ENCODE results near the gene CARHSP1. TPM values are rescaled to one million over a fixed set of nuclear protein-coding genes. Genes with fewer than 3 reads are reported as not detected.
"Not testable (repeated sequence)": the region's sequence is repeated elsewhere in the genome, so short reads cannot be mapped to it uniquely, and the experiment has no call there.

CARHSP1 gene
- total RNA-seq, 1 donor from 2014 or later, result 70.2 TPM

- TF ChIP-seq, protein P1, sequence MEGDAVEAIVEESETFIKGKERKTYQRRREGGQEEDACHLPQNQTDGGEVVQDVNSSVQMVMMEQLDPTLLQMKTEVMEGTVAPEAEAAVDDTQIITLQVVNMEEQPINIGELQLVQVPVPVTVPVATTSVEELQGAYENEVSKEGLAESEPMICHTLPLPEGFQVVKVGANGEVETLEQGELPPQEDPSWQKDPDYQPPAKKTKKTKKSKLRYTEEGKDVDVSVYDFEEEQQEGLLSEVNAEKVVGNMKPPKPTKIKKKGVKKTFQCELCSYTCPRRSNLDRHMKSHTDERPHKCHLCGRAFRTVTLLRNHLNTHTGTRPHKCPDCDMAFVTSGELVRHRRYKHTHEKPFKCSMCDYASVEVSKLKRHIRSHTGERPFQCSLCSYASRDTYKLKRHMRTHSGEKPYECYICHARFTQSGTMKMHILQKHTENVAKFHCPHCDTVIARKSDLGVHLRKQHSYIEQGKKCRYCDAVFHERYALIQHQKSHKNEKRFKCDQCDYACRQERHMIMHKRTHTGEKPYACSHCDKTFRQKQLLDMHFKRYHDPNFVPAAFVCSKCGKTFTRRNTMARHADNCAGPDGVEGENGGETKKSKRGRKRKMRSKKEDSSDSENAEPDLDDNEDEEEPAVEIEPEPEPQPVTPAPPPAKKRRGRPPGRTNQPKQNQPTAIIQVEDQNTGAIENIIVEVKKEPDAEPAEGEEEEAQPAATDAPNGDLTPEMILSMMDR (IDR thresholded peaks at IDR 0.05), result no peak
- no peaks in the 10 kb centered on the region for H3K9me3 Mint-ChIP-seq (ENCODE audit: unreplicated experiment)
- DNase-seq (ENCODE audit: extremely low spot score, unreplicated experiment), result no peak
- no peaks in the 10 kb centered on the region for H3K36me3 Mint-ChIP-seq (ENCODE audit: unreplicated experiment)
- no peaks in the 10 kb centered on the region for H3K27me3 Mint-ChIP-seq (ENCODE audit: unreplicated experiment)
- peaks cover 7% of the 10 kb centered on the region for H3K4me1 Mint-ChIP-seq (ENCODE audit: unreplicated experiment)
- H3K4me3 Mint-ChIP-seq (ENCODE audit: unreplicated experiment), result no peak overlapping the region
- H3K27ac Mint-ChIP-seq (ENCODE audit: unreplicated experiment), result no peak overlapping the region
Measured at GRCh38 chr16:8877894-8878522, 9.2 kb upstream of the CARHSP1 start.

DNA sequence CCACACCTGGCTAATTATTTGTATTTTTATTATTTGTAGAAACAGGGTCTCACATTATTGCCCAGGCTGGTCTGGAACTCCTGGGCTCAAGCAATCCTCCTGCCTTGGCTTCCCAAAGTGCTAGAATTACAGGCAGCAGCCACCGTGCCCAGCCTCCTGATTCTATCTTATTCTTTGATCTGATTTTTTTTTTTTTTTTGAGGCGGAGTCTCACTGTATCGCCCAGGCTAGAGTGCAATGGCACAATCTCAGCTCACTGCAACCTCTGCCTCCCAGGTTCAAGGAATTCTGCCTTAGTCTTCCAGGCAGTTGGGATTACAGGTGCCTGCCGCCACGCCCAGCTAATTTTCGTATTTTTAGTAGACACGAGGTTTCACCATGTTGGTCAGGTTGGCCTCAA is 6.5 kb upstream of the CARHSP1 start:
- H3K4me3 Mint-ChIP-seq (ENCODE audit: unreplicated experiment); H3K36me3 Mint-ChIP-seq (ENCODE audit: unreplicated experiment); H3K9me3 Mint-ChIP-seq (ENCODE audit: unreplicated experiment); H3K27ac Mint-ChIP-seq (ENCODE audit: unreplicated experiment); H3K27me3 Mint-ChIP-seq (ENCODE audit: unreplicated experiment); DNase-seq (ENCODE audit: extremely low spot score, unreplicated experiment): not testable (repeated sequence)
- H3K4me1 Mint-ChIP-seq (ENCODE audit: unreplicated experiment), result peaks cover 11% of the 10 kb centered on the region

GRCh38 chr16:8874388-8874787 is 5.6 kb upstream of the CARHSP1 start:
- Mint-ChIP-seq H3K4me3 (ENCODE audit: unreplicated experiment) (no peak overlapping the region), H3K4me1 (ENCODE audit: unreplicated experiment) (peaks cover 13% of the 10 kb centered on the region), H3K27me3 (ENCODE audit: unreplicated experiment) (no peaks in the 10 kb centered on the region), H3K27ac (ENCODE audit: unreplicated experiment) (no peak overlapping the region), H3K36me3 (ENCODE audit: unreplicated experiment) (no peaks in the 10 kb centered on the region), H3K9me3 (ENCODE audit: unreplicated experiment) (no peaks in the 10 kb centered on the region)
- TF ChIP-seq, protein P1 (IDR thresholded peaks at IDR 0.05), result no peak
- DNase-seq (ENCODE audit: extremely low spot score, unreplicated experiment), result no peak

- peaks cover 16% of the 10 kb centered on the region for H3K4me1 Mint-ChIP-seq (ENCODE audit: unreplicated experiment)
- DNase-seq (ENCODE audit: extremely low spot score, unreplicated experiment); H3K36me3 Mint-ChIP-seq (ENCODE audit: unreplicated experiment); H3K27me3 Mint-ChIP-seq (ENCODE audit: unreplicated experiment); H3K4me3 Mint-ChIP-seq (ENCODE audit: unreplicated experiment); H3K27ac Mint-ChIP-seq (ENCODE audit: unreplicated experiment); H3K9me3 Mint-ChIP-seq (ENCODE audit: unreplicated experiment): not testable (repeated sequence)
Measured at GRCh38 chr16:8873866-8874195, 5.0 kb upstream of the CARHSP1 start.

GRCh38 chr16:8872967-8873865 is 4.4 kb upstream of the CARHSP1 start:
- Mint-ChIP-seq H3K4me3 (ENCODE audit: unreplicated experiment) (no peak overlapping the region), H3K36me3 (ENCODE audit: unreplicated experiment) (no peaks in the 10 kb centered on the region), H3K9me3 (ENCODE audit: unreplicated experiment) (no peaks in the 10 kb centered on the region), H3K27ac (ENCODE audit: unreplicated experiment) (no peak overlapping the region), H3K4me1 (ENCODE audit: unreplicated experiment) (peaks cover 12% of the 10 kb centered on the region), H3K27me3 (ENCODE audit: unreplicated experiment) (no peaks in the 10 kb centered on the region)
- DNase-seq (ENCODE audit: extremely low spot score, unreplicated experiment), result no peak
- TF ChIP-seq, protein P1 (IDR thresholded peaks at IDR 0.05), result peak; percentile 28

DNA sequence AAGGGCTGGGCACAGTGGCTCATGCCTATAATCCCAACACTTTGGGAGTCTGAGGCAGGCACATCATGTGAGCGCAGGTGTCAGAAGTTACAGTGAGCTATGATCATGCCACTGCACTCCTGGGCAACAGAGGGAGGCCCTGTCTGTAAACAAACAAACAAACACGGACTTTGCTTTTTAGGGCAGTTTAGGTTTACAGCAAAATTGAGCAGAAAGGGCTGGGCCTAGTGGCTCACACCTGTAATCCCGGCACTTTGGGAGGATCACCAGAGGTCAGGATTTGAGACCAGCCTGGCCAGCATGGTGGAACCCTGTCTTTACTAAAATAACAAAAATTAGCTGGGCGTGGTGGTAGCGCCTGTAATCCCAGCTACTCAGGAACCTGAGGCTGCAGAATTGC is 3.3 kb upstream of the CARHSP1 start:
- TF ChIP-seq, protein P1 (IDR thresholded peaks at IDR 0.05), result no peak
- Mint-ChIP-seq H3K9me3 (ENCODE audit: unreplicated experiment) (no peaks in the 10 kb centered on the region), H3K27me3 (ENCODE audit: unreplicated experiment) (no peaks in the 10 kb centered on the region), H3K4me1 (ENCODE audit: unreplicated experiment) (peaks cover 22% of the 10 kb centered on the region), H3K27ac (ENCODE audit: unreplicated experiment) (no peak overlapping the region), H3K36me3 (ENCODE audit: unreplicated experiment) (no peaks in the 10 kb centered on the region), H3K4me3 (ENCODE audit: unreplicated experiment) (no peak overlapping the region)
- DNase-seq (ENCODE audit: extremely low spot score, unreplicated experiment), result no peak

DNA sequence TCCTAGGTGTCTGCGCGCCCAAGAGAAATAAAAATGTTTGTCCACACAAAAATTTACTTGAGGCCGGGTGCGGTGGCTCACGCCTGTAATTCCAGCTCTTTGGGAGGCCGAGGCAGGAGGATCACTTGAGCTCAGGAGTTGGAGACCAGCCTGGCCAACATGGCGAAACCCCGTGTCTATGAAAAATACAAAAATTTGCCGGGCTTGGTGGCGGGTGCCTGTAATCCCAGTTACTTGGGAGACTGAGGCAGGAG is 1.1 kb upstream of the CARHSP1 start:
- H3K4me3 Mint-ChIP-seq (ENCODE audit: unreplicated experiment); H3K36me3 Mint-ChIP-seq (ENCODE audit: unreplicated experiment); H3K27me3 Mint-ChIP-seq (ENCODE audit: unreplicated experiment); H3K27ac Mint-ChIP-seq (ENCODE audit: unreplicated experiment); DNase-seq (ENCODE audit: extremely low spot score, unreplicated experiment); H3K9me3 Mint-ChIP-seq (ENCODE audit: unreplicated experiment): not testable (repeated sequence)
- H3K4me1 Mint-ChIP-seq (ENCODE audit: unreplicated experiment), result peaks cover 41% of the 10 kb centered on the region

Data from osteocyte (in vitro differentiated cells).